Measurements from ENCODE around the gene NCAN. TPM values are rescaled to one million over a fixed set of nuclear protein-coding genes. Genes with fewer than 3 reads are reported as not detected.
A peak's percentile ranks its signal among the peaks of the same experiment; 100 is the strongest.

Gene NCAN
- total and polyA plus RNA-seq, 2 of the 13 experiments (the other 11 are each of a cell fraction or from before 2014, with no cell fraction given) = not detected

GRCh38 chr19:19192078-19192882 lies 19.5 kb upstream of the NCAN start, which contains the start of the genes BORCS8 and RFXANK (continued):
- TF ChIP-seq SSRP1 (CRISPR knock-in tag; IDR thresholded peaks at IDR 0.05) (no peak), ARNTL (CRISPR knock-in tag; IDR thresholded peaks at IDR 0.05) (0 out of 2 replicates have a peak, but pooled peaks have one; percentile 37), EP300 (IDR thresholded peaks at IDR 0.05; ENCODE audit: low read depth in 2 of 2, low read length in 2 of 2) (peak; percentile 16 to 48; a peak in 2 of 4 replicates), EP300 (CRISPR knock-in tag; IDR thresholded peaks at IDR 0.05; ENCODE audit: borderline replicate concordance) (peak; percentile 27; the same call in 1 of the 2 replicates), SAFB2 (CRISPR knock-in tag; IDR thresholded peaks at IDR 0.05; ENCODE audit: borderline replicate concordance, low read depth) (peak; percentile 65; the same call in 1 of the 2 replicates), ZFP90 (CRISPR knock-in tag; IDR thresholded peaks at IDR 0.05; ENCODE audit: borderline replicate concordance) (no peak), ZFP36L1 (CRISPR knock-in tag; IDR thresholded peaks at IDR 0.05) (0 out of 2 replicates have a peak, but pooled peaks have one; percentile 80), TBL1XR1 (IDR thresholded peaks at IDR 0.05; ENCODE audit: borderline replicate concordance, low read length, partially characterized antibody) (no peak), NCOA2 (CRISPR knock-in tag; IDR thresholded peaks at IDR 0.05) (0 out of 2 replicates have a peak, but pooled peaks have one; percentile 49), ERF (CRISPR knock-in tag; IDR thresholded peaks at IDR 0.05) (peak; percentile 83), ISL2 (CRISPR knock-in tag; IDR thresholded peaks at IDR 0.05) (peak; percentile 46; the same call in 1 of the 2 replicates), EED (CRISPR knock-in tag; IDR thresholded peaks at IDR 0.05) (peak; percentile 87), HDAC1 (CRISPR knock-in tag; IDR thresholded peaks at IDR 0.05) (peak; percentile 97), RORA (CRISPR knock-in tag; IDR thresholded peaks at IDR 0.05) (no peak), ZNF563 (CRISPR knock-in tag; IDR thresholded peaks at IDR 0.05) (peak; percentile 74; the same call in 1 of the 2 replicates), HIC2 (CRISPR knock-in tag; IDR thresholded peaks at IDR 0.05; ENCODE audit: low read depth) (no peak; the same call in 1 of the 2 replicates), MED13 (CRISPR knock-in tag; IDR thresholded peaks at IDR 0.05) (no peak), REST (IDR thresholded peaks at IDR 0.05; ENCODE audit: borderline replicate concordance in 1 of 2, low read depth in 1 of 2, low read length in 2 of 2) (no peak)
- TF ChIP-seq, protein P1, sequence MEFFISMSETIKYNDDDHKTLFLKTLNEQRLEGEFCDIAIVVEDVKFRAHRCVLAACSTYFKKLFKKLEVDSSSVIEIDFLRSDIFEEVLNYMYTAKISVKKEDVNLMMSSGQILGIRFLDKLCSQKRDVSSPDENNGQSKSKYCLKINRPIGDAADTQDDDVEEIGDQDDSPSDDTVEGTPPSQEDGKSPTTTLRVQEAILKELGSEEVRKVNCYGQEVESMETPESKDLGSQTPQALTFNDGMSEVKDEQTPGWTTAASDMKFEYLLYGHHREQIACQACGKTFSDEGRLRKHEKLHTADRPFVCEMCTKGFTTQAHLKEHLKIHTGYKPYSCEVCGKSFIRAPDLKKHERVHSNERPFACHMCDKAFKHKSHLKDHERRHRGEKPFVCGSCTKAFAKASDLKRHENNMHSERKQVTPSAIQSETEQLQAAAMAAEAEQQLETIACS (CRISPR knock-in tag; IDR thresholded peaks at IDR 0.05) = no peak

Data from HepG2 (cell line).